OCI-LY3 (cell line): ENCODE data around the gene ID2.

Experiments used
- H2AFZ ChIP-seq: fragments of 200-600, 300-600 bp; shearing (Covaris generic); 2 replicates; pipeline ENCODE4 v1.6.0; 2014; ENCODE audit warnings: antibody characterized with exemption, low read depth, low read length
- H3K27ac ChIP-seq: fragments of 200-600, 300-600 bp; sonication (generic); 2 replicates; pipeline ENCODE4 v1.5.1; 2014; ENCODE audit warnings: mild to moderate bottlenecking, low read length, moderate library complexity, mixed read lengths
- H3K27me3 ChIP-seq: fragments of 200-600, 300-600 bp; sonication (generic); 2 replicates; pipeline ENCODE4 v1.6.1; 2014; ENCODE audit warnings: low read depth, low read length, mixed read lengths
- H3K36me3 ChIP-seq: fragments of 200-600, 300-600 bp; sonication (generic); replicated peaks from 2 replicates; pipeline ENCODE3; 2014; ENCODE audit warnings: low read depth, low read length, mixed read lengths
- H3K4me1 ChIP-seq: fragments of 300-600, 200-600 bp; sonication (generic); 2 replicates; pipeline ENCODE4 v1.6.1; 2014; ENCODE audit warnings: low read length, mixed read lengths
- H3K4me2 ChIP-seq: fragments of 200-600, 300-600 bp; sonication (generic); 2 replicates; pipeline ENCODE4 v1.6.1; 2014; ENCODE audit warnings: low read length, mixed read lengths
- H3K4me3 ChIP-seq: fragments of 300-600, 200-600 bp; sonication (generic); 2 replicates; pipeline ENCODE4 v1.5.1; 2014; ENCODE audit warnings: antibody characterized with exemption, mild to moderate bottlenecking, low read length, moderate library complexity
- H3K79me2 ChIP-seq: fragments of 300-600, 200-600 bp; shearing (Covaris generic); 2 replicates; pipeline ENCODE4 v1.6.1; 2014; ENCODE audit warnings: mild to moderate bottlenecking, low read length, mixed read lengths
- H3K9ac ChIP-seq: fragments of 300-600, 200-600 bp; shearing (Covaris generic); 2 replicates; pipeline ENCODE4 v1.6.0; 2014; ENCODE audit warnings: mild to moderate bottlenecking, low read length, moderate library complexity
- H3K9me3 ChIP-seq: fragments of 200-600, 300-600 bp; shearing (Covaris generic); 2 replicates; pipeline ENCODE4 v1.6.1; 2014; ENCODE audit warnings: low read length, mixed read lengths; ENCODE audit not compliant: insufficient read depth
- H4K20me1 ChIP-seq: fragments of 200-600, 300-600 bp; sonication (generic); 2 replicates; pipeline ENCODE4 v1.6.1; 2016; ENCODE audit warnings: low read length, mixed read lengths; ENCODE audit not compliant: insufficient read depth
- EZH2phosphoT487 ChIP-seq: fragments of 200-600 bp; shearing (Covaris generic); IDR thresholded peaks from 2 replicates; pipeline ENCODE4 v1.6.1; 2018; ENCODE audit warnings: antibody characterized with exemption, mixed run types, low read depth
- TF ChIP-seq, protein P1 (sequence below): fragments of 200-600, 300-600 bp; sonication (generic); IDR thresholded peaks from 2 replicates; pipeline ENCODE4 v1.5.1; 2014; ENCODE audit warnings: antibody characterized with exemption, low read length, low read depth

The ID2 gene

GRCh38 chr2:8639122-8639635, 42.7 kb upstream of the ID2 start:
- H4K20me1 ChIP-seq: no peaks in the 10 kb centered on the region
- H3K4me3 ChIP-seq: no peak overlapping the region
- peaks cover 2% of the 10 kb centered on the region for H3K4me1 ChIP-seq
- H3K27me3 ChIP-seq: no peaks in the 10 kb centered on the region
- H3K9ac ChIP-seq: no peak overlapping the region
- H2AFZ ChIP-seq: no peak overlapping the region
- no peak for TF ChIP-seq EZH2phosphoT487
- TF ChIP-seq, protein P1, sequence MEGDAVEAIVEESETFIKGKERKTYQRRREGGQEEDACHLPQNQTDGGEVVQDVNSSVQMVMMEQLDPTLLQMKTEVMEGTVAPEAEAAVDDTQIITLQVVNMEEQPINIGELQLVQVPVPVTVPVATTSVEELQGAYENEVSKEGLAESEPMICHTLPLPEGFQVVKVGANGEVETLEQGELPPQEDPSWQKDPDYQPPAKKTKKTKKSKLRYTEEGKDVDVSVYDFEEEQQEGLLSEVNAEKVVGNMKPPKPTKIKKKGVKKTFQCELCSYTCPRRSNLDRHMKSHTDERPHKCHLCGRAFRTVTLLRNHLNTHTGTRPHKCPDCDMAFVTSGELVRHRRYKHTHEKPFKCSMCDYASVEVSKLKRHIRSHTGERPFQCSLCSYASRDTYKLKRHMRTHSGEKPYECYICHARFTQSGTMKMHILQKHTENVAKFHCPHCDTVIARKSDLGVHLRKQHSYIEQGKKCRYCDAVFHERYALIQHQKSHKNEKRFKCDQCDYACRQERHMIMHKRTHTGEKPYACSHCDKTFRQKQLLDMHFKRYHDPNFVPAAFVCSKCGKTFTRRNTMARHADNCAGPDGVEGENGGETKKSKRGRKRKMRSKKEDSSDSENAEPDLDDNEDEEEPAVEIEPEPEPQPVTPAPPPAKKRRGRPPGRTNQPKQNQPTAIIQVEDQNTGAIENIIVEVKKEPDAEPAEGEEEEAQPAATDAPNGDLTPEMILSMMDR: no peak
- H3K36me3 ChIP-seq: no peaks in the 10 kb centered on the region
- no peaks in the 10 kb centered on the region for H3K9me3 ChIP-seq
- no peak overlapping the region for H3K27ac ChIP-seq
- H3K4me2 ChIP-seq: no peak overlapping the region
- H3K79me2 ChIP-seq: no peaks in the 10 kb centered on the region

DNA sequence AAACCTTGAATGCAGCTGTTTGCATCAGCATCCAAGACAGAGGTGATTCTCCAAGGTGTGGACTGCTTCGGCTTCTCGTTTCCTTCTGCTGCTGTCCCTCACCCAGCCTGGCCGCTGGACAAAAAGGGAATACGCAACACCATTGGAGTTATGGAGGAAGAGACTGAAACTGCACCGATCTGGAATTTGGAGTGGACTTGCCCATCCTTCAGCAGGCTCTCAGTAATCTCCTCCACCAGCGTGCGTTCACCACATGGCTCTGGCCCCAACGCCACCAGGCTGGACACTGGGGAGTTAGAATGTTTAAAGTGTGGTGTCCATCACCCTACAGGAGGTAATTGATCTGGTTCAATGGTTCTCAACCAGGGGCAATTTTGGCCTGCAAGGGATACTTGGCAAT, 41.4 kb upstream of the ID2 start:
- H3K4me1 ChIP-seq: no peaks in the 10 kb centered on the region
- no peak overlapping the region for H3K9ac ChIP-seq
- no peaks in the 10 kb centered on the region for H3K27me3 ChIP-seq
- H3K27ac ChIP-seq: no peak overlapping the region
- TF ChIP-seq, protein P1: no peak
- no peak for TF ChIP-seq EZH2phosphoT487
- no peak overlapping the region for H2AFZ ChIP-seq
- no peak overlapping the region for H3K4me3 ChIP-seq
- H4K20me1 ChIP-seq: no peaks in the 10 kb centered on the region
- H3K9me3 ChIP-seq: no peaks in the 10 kb centered on the region
- H3K4me2 ChIP-seq: no peak overlapping the region
- no peaks in the 10 kb centered on the region for H3K36me3 ChIP-seq
- H3K79me2 ChIP-seq: no peaks in the 10 kb centered on the region

DNA sequence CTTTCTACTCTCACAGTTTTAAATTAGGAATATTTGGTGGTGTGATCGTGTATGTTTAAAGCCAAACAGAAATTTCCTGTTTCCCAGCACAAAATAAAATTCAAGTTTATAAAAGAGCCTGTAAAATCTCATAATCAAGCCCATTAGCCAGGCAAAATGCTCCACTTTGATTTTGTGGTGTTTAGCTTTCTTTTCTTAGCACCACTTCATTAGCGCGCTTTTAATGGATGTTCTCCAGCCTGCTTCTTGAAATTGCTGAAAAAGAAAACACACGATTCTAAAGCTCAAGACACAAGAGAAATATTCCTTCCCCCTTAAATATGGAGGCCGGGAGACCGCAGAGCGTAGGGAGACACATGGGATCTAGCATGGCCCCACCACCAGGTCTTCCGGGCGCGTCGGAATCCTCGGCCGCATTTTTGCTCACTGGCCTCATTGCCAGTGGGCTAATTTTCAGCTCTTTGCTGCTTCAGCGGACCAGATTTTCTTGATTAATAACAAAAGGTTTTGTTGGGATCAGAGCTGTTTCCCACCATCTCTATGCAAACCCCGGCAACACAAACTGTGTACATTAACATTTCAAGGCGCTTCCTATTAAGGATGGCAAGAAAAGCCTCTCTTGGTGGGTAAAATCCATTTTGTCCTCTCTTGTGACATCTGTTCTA, 40.4 kb upstream of the ID2 start:
- Histone ChIP-seq H3K27ac (no peak overlapping the region), H3K4me1 (no peaks in the 10 kb centered on the region), H2AFZ (no peak overlapping the region), H3K4me3 (no peak overlapping the region), H4K20me1 (no peaks in the 10 kb centered on the region), H3K27me3 (no peaks in the 10 kb centered on the region), H3K9me3 (peaks cover 4% of the 10 kb centered on the region), H3K4me2 (no peak overlapping the region), H3K9ac (no peak overlapping the region), H3K79me2 (no peaks in the 10 kb centered on the region), H3K36me3 (no peaks in the 10 kb centered on the region)
- no peak for TF ChIP-seq EZH2phosphoT487
- TF ChIP-seq, protein P1: no peak

DNA sequence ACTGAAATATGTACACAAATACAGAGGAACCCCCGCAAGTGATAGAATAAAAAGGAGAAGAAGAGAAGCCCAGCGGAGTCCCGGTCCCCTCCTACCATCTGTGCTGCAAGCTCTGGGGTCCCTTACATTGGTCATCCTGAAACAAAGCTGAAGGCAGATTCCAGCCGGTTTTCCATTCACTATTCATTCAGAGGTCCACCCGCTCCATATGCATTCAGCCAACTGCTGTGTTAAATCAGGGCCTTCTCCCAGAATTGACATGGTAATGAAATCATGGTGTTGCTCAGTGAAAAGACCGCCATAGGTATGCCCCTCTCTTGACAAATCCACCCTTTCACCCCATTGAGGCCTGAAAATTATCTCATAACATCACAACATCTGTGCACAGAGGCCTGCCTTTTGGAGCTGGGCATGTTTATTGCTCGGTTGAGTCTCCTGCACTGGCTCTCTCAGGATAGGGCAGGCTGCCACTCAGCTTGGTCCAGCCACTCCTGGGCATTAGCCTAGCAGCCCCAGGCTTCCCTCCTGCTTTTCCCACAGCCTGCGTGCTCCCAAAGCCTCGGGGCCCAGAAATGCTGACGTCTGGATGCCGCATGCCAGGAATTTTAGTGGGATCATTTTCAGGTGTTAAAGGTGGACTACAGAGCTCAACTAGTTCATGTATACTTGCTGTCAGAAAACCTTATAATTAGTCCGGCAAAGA, 39.3 kb upstream of the ID2 start:
- no peak for TF ChIP-seq EZH2phosphoT487
- TF ChIP-seq, protein P1: no peak
- Histone ChIP-seq H3K27ac (no peak overlapping the region), H3K4me1 (no peaks in the 10 kb centered on the region), H2AFZ (no peak overlapping the region), H4K20me1 (no peaks in the 10 kb centered on the region), H3K9me3 (peaks cover 6% of the 10 kb centered on the region), H3K27me3 (no peaks in the 10 kb centered on the region), H3K9ac (no peak overlapping the region), H3K79me2 (no peaks in the 10 kb centered on the region), H3K4me2 (no peak overlapping the region), H3K36me3 (no peaks in the 10 kb centered on the region), H3K4me3 (no peak overlapping the region)
